ENCODE data around the gene RAB31.

GRCh38 chr18:9859232-9859631 is 151.1 kb downstream of the RAB31 start:
- TF ChIP-seq FOXK2 (IDR thresholded peaks at IDR 0.05), result no peak
- no peak for TF ChIP-seq ZNF33B (CRISPR knock-in tag; IDR thresholded peaks at IDR 0.05)
- no peak for TF ChIP-seq BHLHE40 (IDR thresholded peaks at IDR 0.05; ENCODE audit: low read length)
- TF ChIP-seq DMAP1 (CRISPR knock-in tag; IDR thresholded peaks at IDR 0.05), result no peak
- no peak for TF ChIP-seq CTCF (CRISPR knock-in tag; IDR thresholded peaks at IDR 0.05)
- TF ChIP-seq POLR2A (IDR thresholded peaks at IDR 0.05; ENCODE audit: insufficient read depth in 1 of 2, low read depth in 2 of 2, low read length in 2 of 2), result no peak
- TF ChIP-seq EZH2 (conservative IDR thresholded peaks at IDR 0.05; ENCODE audit: low read depth, low read length), result no peak
- TF ChIP-seq MAFK (conservative IDR thresholded peaks at IDR 0.05 in 1 of 2, IDR thresholded peaks at IDR 0.05 in 1 of 2; ENCODE audit: low read length in 2 of 2), result no peak
- no peak for TF ChIP-seq NCOA2 (CRISPR knock-in tag; IDR thresholded peaks at IDR 0.05)
